ENCODE data around the gene CACNA2D3.

- TF ChIP-seq, protein P1, sequence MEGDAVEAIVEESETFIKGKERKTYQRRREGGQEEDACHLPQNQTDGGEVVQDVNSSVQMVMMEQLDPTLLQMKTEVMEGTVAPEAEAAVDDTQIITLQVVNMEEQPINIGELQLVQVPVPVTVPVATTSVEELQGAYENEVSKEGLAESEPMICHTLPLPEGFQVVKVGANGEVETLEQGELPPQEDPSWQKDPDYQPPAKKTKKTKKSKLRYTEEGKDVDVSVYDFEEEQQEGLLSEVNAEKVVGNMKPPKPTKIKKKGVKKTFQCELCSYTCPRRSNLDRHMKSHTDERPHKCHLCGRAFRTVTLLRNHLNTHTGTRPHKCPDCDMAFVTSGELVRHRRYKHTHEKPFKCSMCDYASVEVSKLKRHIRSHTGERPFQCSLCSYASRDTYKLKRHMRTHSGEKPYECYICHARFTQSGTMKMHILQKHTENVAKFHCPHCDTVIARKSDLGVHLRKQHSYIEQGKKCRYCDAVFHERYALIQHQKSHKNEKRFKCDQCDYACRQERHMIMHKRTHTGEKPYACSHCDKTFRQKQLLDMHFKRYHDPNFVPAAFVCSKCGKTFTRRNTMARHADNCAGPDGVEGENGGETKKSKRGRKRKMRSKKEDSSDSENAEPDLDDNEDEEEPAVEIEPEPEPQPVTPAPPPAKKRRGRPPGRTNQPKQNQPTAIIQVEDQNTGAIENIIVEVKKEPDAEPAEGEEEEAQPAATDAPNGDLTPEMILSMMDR (IDR thresholded peaks at IDR 0.05): no peak
- TF ChIP-seq POLR2AphosphoS5 (IDR thresholded peaks at IDR 0.05; ENCODE audit: insufficient read depth in 1 of 2, low read depth in 1 of 2) (no peak), POLR2A (IDR thresholded peaks at IDR 0.05) (no peak)
Observed at GRCh38 chr3:54831112-54831511, 708.8 kb downstream of the CACNA2D3 start.
